Dermis microvascular lymphatic vessel endothelial cell (primary cell): ENCODE results near the gene CFAP97D1. TPM values are rescaled to one million over a fixed set of nuclear protein-coding genes. Genes with fewer than 3 reads are reported as not detected.

ENCODE experiments used
- DNase-seq, 2 donors: peaks; one replicate each; pipeline versions ENCODE4 v3.0.0 to v3.0.0-alpha.2; 2010; ENCODE audit warnings: low read depth in 2 of 2
- total RNA-seq: library from RNA; depleted of rRNA; stranded (reverse); fragments of >200 nt; gene quantifications from 2 replicates; pipeline ENCODE4 v1.2.1, GENCODE V29; 2014

CFAP97D1 gene
- under 0.01 TPM in 1 of 2 replicates, not detected in the other for total RNA-seq

DNA sequence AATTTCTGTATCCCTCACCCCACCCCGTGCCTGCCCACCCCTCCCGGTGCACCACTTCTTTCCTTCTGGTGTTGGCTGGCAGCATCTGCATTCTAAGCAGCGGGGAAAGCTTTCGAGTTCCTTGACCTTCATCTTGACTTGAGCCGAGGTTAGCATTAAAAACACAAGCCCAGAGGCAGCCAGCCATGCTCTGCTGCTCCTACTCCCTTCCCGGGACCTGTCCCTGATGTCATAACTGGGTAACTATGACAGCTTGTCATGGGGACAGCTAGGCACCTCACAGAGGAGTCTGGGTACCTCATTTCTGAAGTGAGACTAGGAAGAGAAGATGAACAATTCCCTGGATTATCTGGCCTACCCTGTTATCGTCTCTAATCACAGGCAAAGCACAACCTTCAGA lies at the start of gene CFAP97D1:
CFAP97D1 (plus strand) TSS at position 301 of the 400 bp plus-strand sequence; CDS start at position 329, 28 bp downstream.
- DNase-seq = no peak

DNA sequence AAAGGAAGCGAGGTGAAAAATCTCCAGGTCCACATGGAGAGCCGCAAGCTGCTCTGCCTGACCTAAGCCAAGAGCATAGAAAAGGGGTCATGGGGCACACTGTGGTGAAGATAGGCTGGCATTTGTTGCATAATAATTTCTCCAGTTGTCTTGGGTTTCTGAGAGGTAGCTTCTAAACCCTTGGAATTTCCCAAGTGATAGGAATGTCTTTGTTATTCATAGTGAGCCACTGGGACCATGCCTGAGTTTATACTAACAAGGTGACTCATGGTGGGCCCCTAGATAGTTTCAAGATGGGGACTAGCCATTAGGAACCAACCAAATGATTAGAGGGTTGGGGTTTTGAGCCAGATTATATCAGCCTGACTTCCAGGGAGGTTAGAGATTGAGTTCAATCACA lies 47.3 kb upstream of the CFAP97D1 start:
- no peak for DNase-seq

DNA sequence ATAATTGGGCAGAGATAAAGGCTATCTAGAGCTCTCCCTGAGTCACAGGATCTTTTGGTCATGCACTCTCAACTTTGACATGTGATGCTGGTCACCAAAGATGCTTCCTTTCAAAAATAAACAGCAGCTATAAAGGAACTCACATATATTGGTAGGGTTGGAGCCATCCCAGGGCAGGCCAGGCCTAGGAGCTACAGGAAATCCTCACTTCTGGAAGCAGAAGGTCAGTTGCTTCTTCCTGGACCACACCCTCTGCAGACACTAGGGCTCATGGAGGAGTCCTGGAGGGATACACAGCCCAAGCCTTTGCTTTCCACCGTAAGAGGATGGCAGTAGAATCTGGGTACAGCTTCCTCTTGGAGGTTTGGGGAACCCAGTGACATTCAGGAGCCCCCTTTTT lies 46.3 kb upstream of the CFAP97D1 start:
- DNase-seq = no peak

DNA sequence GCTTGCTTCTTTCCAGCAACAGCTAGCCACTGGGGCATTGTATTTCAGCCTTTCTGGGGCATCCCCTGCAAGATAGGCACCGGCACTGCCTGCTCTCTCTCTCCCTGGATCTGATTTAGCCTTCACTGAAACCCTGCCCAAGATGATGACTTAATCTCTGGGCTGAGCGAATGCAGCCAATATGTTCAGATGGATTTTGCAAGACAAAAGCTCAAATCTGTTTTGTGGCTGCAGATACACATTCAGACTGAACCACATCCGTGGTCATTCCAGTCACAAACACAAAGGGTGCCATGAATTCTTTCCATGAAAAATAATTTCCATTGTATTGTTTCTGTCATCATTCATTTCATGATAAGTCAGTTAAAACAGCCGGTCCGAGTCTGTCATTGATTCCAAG lies 45.9 kb upstream of the CFAP97D1 start:
- DNase-seq = peak in 1 of 2 donors; percentile 50

DNA sequence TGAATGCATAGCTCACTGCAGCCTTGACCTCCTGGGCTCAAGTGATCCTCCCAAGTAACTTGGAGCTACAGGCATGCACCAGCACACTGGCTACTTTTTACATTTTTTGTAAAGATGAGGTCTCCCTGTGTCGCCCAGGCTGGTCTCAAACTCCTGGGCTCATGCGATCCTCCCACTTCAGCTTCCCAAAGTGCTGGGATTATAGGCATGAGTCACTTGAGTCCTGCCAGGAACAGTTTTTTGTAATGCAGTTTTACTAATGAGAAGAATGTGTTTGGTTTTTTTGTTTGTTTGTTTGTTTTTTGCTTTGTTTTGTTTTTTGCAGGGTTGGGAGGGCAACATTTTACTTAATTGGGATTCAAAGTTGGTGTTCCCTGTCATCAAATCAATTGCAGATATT lies 43.8 kb upstream of the CFAP97D1 start:
- no peak for DNase-seq

DNA sequence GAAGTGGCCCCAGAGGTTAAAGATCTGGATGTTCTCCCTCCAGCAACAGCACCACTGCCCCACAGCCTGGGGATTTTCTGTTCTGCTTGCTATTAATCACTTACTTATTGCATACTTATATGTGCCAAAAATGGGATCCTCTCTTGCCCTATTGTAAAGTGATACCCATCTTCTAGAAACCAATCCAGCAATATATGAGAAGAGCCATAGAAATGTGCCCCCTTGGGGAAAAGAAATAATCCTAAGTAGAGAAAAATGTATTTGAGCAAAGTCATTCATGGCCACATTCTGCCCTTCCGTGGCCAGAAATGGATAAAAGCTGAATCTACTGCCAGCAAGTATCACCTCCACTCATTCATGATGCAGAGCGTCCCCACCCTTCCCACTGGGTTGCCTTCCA lies 42.5 kb upstream of the CFAP97D1 start:
- DNase-seq = no peak

DNA sequence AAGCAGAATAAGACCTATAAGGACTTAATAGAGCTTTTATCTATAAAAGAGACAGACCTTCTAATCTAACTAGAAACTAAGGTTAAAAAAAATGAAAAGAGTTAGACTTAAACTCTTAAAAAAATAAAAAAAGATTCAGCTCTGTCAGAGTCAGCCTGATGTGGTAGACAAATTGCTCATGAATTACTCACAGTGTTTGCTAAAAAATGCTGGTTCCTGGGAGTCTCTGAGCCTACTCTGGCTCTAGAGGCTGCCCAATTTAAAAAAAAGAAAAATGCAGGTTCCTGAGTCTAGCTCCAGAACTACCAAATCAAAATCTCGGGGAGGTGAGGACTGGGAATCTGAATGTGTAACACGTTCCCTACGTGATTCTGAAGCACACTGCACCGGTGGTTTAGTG lies 39.7 kb upstream of the CFAP97D1 start:
- no peak for DNase-seq

DNA sequence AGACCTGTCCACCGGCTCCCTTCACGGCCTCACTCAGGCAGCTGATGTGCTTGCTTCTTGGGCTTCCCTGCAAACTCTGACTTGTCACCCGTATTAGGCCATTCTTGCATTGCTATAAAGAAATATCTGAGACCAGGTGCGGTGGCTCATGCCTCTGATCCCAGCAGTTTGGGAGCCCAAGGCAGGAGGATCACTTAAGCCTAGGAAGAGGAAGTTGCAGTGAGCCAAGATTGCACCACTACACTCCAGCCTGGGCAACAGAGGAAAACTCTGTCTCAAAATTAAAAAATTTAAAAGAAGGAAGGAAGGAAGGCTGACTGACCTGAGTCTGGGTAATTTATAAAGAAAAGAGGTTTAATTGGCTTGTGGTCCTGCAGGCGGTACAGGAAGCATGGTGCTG lies 38.6 kb upstream of the CFAP97D1 start:
- no peak for DNase-seq

DNA sequence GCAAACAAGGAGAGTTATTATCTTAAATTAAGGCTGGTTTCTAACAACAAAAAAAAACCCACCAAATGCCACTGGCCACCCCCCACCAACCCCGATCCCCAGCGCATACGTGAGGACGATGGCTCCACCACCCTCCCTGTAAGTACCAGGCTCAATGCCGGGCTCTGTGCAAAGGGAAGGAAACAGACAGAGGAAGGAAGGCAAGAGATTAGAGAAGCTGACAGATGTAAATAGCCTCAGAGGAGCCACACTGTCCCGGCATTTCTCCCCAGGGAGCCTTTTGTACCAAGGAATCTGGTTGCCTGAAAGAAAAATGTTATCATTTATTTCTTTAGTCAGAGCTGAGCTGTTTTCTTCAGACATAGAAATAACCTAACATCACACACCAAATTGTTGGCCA lies 34.7 kb upstream of the CFAP97D1 start:
- no peak for DNase-seq

DNA sequence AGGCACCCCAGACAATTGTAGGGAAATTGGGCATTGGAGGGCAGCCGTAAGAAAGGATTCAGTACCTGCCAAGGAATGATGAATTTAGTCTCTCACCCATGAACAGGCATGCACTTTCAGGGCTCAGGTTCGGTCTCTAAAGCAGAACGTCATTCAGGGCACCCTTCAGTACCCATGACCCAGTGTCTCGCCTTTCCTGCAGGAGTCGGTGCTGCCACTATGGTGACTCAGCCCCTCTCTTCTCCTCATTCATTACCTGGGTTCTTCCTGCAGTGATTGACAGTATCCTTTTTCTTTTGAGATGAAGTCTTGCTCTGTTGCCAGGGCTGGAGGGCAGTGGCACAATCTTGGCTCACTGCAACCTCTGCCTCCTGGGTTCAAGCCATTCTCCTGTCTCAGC lies 30.1 kb upstream of the CFAP97D1 start:
- no peak for DNase-seq

DNA sequence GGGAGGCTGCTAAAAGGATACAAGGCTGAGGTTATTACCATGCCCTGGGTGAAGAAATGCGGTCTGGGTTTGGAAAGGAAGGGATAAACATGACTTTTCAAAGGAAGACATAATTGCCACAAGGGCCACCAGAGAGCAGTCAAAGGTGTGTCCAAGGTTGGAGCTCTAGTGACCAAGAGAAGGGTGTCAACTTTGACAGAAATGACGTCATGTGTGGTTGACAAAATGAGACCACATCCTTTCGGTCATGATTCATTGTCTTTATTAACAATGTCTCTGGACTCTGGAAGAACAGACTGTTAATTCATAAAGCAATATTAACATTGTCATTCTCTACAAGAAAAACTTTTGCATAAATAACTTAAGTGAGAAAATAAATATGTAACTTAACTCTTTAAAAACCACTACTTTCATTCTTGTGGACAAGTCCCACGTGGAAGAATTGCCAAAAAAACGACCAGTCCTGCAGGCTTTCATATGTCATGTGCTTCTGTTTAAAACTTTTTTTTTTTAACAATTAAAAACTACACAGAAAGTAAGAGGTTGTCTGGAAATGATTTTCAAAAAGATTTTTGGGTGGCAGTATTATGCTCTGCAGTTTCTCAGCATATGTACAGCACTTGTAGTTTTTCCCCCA lies 26.6 kb upstream of the CFAP97D1 start:
- no peak for DNase-seq

DNA sequence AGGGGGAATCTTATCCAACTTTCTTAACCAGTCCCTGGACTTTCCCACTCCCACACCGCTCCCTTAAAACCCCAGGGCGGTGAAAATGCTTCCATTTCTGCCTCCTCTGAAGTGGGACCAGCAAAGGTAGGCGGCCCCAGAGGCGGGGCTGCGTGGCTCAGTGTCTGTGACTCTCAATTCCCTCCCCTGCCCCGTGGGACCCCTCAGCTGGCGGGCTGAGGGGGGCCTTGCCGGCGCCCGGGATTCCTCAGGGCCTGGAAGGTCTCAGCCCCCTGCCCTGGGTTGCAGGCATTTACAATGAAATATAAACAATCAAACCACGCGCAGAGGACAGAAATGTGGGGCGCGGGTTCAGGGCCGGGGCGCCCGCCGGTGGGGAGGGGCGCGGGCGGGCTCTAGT lies 25.3 kb upstream of the CFAP97D1 start:
- DNase-seq = no peak

DNA sequence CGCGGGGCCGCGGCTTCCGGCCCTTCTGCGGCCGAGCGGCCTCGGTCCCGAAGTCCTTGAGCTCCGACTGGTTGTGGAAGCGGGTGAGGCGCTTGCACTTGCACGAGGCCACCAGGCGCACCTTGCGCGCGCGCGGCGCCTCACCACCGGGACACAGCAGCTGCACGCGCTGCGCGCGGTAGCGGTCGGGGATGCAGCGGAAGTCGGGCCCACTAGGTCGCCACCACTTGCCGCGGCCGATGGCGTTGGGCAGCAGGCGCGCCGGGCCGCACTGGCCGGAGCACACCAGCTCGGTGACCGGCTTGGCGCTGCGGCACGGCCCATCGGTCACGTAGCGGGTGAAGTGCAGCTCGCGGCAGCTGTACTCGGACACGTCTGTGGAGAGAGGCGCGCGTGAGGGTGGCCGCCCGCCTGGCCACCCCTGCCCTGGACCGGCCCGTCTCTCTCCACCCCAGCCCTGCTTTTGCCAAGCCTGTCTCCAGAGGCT lies 24.8 kb upstream of the CFAP97D1 start:
- DNase-seq = peak in 1 of 2 donors; percentile 41

DNA sequence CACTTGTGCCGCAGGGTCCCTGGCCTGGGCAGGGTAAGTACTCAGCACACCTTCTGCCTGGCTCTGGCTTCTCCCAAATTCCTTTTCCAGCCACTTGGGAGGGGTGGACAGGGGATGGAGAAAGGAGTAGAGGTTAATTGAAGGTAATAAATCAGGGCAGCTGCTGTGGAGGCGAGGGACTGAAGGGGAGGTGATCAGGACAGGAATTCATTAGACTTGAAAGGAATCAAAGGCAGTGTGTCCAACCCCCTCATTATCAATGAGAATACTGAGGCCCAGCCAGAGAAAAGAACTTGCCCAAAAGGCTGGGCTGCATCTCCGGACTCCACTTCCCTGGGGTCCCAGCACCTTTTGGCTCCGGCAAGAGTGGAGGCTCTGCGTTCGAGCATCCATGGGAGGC lies 24.0 kb upstream of the CFAP97D1 start:
- DNase-seq = no peak

DNA sequence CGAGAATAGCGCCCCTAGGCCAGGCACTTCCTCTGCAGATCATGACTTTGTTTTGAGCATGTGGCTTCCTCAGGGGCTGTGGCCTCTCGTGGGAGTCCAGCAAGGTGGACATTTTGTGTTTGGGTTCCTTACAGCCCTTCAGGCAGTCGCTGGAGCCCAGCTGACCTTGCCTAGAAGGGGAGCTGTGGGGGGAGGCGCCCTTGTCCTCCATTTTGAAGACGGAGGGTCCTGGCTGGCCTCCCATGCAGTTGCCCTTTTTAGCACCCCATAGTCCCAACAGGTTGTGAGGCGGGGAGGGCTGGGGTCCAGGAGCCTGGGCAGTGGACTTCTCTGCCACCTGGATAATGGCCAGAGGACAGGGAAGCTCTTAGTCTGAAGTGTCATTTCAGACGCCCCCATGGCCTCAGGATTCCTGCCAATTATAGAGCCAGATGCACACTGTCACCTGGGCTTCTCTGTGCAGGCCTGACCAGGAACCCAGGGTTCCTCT lies 23.0 kb upstream of the CFAP97D1 start:
- DNase-seq = no peak

DNA sequence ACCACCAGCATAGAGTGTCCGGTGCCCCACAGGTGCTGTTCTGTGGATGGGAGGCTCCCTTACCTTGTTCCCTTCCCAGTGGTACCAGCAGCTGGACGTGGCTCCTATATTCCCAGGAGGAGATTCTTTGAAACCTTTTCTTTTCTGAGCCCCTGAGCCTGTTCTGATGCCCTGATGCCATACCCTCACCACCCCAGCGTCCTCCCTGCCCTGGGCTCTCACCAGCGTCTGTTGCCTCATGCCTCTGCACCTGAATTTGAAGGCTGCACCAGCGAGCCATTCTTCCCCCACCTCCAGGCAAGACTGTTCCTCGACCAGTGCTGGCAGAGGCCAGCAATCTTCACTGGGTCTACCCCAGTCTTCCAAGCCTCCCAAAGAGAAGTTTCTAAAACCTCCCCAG lies 22.1 kb upstream of the CFAP97D1 start:
- DNase-seq = no peak

DNA sequence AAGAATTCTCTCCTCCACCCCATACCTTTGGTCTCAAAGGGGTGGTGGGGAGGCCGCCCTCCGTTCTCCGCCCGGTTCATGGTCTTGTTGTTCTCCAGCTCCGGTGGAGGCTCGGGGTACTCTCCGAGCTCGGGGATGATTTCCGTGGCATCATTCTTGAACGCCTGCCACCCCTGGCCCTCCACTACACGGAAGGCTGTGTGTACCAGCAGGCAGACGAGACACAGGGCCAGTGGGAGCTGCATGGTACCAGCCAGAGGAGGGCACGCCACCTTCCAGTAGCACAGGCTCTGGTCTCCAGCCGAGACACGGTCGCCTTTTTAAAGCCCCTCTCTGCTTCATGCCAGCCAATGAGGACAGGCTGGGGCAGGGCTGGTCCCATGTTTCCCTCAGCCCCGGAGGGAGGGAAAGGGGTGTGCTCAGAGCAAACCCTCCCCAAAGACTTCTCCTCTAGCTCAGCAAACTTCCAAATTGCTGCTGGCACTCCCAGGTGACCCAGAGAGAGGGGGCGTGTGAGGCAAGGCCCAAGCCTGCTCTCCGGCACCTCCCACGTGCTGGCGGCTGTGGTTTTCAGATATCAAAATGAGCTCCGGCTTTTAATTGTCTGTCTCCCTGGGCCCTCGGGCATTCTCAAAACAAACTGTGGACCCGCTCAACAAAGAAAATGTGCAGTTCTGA lies 21.6 kb upstream of the CFAP97D1 start, which contains the start of gene SOST:
SOST (minus strand) TSS at position 295 of the 678 bp plus-strand sequence; CDS start at position 245, 50 bp downstream.
- no peak for DNase-seq

DNA sequence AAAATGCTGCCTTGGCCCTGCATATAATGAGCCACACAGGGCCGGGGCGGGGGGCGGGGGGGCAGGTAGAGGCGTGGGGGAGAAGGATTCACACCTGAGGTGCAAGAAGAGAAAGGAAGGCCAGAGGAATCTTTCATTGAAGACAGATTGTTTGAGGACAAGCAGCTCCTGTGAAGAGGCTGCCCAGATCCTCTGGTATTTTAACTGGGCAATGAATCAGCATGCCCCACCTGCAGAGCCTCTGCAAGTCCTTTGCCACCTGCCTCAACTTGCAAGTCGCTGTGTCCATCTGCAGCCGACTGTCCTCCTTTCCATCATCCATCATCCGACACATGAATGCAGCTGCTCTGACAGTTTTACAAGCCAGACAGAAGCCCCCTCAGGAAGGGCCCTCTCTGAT lies 20.4 kb upstream of the CFAP97D1 start:
- DNase-seq = no peak

DNA sequence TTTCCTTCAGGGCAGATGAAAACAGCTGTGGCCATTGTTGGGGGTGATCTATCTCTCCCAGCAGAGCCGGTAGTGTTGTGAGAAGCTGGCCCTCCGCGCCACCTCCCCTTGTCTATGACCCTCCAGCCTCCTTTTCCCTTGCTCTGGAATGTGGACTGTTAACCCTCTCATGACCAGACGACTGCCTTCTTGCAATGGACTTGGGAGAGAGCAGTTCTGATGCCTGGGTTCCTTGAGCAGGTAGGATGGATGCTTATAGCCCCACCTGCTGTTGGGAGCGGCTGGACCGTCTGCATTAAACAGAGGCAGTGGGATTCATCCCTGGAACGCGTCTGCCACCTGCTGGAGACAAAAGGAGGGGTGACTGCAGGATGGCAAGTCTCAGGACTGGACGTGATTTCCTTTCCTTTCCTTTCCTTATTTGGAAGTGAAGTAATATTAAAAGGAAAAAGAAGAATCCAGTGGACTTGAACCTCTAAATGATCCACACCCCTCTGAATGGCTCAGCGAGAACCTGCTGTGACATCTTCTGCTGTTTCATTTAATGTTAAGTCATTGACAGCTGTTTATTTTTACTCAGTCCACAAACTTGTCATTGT lies 19.9 kb upstream of the CFAP97D1 start:
- peak; percentile 76 to 90 for DNase-seq

DNA sequence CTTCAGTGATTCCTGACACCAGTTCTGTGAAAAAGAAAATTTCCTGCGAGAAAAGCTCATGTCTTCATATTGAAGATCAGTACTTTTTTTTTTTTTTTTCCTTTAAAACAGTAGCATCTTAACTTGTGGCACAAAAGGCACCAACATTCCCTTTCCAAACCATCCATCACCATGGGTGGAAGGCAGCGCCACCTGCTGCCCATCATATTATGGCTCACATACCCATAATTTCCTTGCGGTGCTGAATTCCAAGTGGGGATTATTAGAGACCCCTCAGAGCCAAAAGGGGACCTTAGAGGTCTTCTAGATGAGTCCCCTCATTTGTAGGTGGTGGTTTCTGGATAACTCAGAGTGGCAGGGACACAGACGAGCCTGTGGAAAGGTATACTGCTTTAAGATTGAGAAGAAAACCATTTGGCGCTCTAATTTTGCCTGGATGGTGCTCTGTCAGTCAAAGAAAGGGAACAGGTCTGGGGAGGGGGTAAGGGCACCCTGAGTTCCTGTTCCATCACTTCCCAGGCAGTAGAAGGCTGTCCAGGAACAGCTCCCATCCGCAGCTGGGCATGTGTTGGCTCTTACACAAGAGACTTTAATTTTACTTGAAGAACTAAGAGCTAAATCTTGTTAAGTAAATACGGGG lies 13.7 kb upstream of the CFAP97D1 start:
- DNase-seq = peak in 1 of 2 donors; percentile 59

DNA sequence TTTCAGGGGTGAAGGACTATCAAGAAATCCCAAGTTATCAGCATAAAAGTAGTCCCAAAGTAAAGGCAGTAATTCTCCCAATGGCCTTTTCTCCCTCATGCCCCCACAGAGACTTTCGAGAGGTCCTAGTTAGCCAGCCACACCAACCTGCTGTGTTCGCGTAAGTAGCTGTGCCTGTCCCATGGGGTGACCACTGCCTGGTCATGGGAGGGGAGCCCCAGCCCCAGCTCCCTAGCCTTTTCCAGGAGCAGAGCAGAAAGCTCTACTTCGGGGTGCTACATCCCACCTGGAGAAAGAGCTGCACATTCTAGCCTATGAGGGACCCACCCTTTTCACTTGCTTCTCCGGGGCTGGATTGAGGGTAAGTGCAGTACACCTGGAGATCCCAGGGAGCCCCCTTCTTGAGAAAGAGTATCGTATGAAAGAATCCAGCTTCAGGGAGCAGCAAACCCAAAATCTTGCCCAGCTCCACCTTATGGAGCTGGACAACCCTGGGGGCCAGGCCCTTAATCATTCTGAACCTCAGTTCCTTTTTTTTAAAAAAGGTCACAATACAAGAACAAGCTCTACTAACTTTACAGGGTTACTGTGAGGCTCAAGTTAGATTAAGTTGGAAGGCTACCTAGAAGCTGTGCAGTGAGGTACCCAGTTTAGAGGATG lies 13.1 kb upstream of the CFAP97D1 start:
- DNase-seq = no peak

DNA sequence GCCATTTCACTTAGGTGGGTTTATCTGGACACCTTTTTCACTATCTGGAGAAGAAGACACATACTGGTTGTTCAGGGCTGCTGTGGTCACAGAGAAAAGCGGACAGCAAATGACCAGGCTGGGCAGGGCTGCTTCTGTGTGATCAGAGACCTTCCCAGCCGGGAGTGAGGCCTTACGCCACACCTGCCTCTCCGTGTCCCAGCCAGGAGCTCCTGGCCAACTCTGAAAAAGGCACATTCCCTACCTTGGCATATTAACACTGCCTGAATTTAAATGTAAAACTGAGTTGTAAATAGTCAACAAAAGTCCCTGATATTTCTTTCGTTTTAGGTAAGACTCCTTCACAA lies 12.5 kb upstream of the CFAP97D1 start:
- no peak for DNase-seq
